GM12891 (cell line): ENCODE measurements around the gene TK2.

Experiments used
- POLR2A ChIP-seq: IDR thresholded peaks from 2 replicates; pipeline ENCODE4 v1.6.1; 2011; ENCODE audit warnings: low read depth, low read length, control low read depth
- POLR2AphosphoS5 ChIP-seq: IDR thresholded peaks from 2 replicates; pipeline ENCODE4 v1.6.1; 2011; ENCODE audit warnings: low read depth, low read length, control low read depth
- TAF1 ChIP-seq: IDR thresholded peaks from 2 replicates; pipeline ENCODE4 v1.6.1; 2011; ENCODE audit warnings: low read depth, low read length, control low read depth

GRCh38 chr16:66521252-66521713 is 28.6 kb downstream of the TK2 start:
- no peak for TF ChIP-seq TAF1
- no peak for TF ChIP-seq POLR2A
- TF ChIP-seq POLR2AphosphoS5 = no peak
